Osteoblast (primary cell): ENCODE measurements around the gene EIF4A3. TPM values are rescaled to one million over a fixed set of nuclear protein-coding genes. Genes with fewer than 3 reads are reported as not detected.

Experiments
- DNase-seq: peaks from one replicate; pipeline ENCODE4 v3.0.0; 2011; ENCODE audit warnings: low spot score, mixed read lengths; ENCODE audit not compliant: insufficient read length; ENCODE audit errors: missing footprints
- H2AFZ ChIP-seq: 2 replicates; pipeline ENCODE4 v1.6.0; 2011; ENCODE audit warnings: mild to moderate bottlenecking, low read length
- H3K27ac ChIP-seq: 2 replicates; pipeline ENCODE4 v1.5.1; 2011; ENCODE audit warnings: mild to moderate bottlenecking, low read depth, low read length, moderate library complexity
- H3K27me3 ChIP-seq: 2 replicates; pipeline ENCODE4 v1.6.0; 2012; ENCODE audit warnings: mild to moderate bottlenecking, control low read depth, inconsistent platforms, low read length, moderate library complexity; ENCODE audit not compliant: insufficient read depth
- H3K36me3 ChIP-seq: 2 replicates; pipeline ENCODE4 v1.5.1; 2011; ENCODE audit warnings: mild to moderate bottlenecking, low read length, control low read depth, moderate library complexity; ENCODE audit not compliant: insufficient read depth
- H3K4me1 ChIP-seq: 2 replicates; pipeline ENCODE4 v1.5.1; 2011; ENCODE audit warnings: mild to moderate bottlenecking, low read length, control low read depth, moderate library complexity; ENCODE audit not compliant: insufficient read depth
- H3K4me2 ChIP-seq: 2 replicates; pipeline ENCODE4 v1.6.0; 2011; ENCODE audit warnings: mild to moderate bottlenecking, low read length; ENCODE audit not compliant: insufficient read depth
- H3K4me3 ChIP-seq: fragments of 200-600 bp; sonication (generic); 3 replicates; pipeline ENCODE4 v1.5.1; 2012; ENCODE audit warnings: mild to moderate bottlenecking, low read length, inconsistent platforms; ENCODE audit not compliant: insufficient read depth
- H3K79me2 ChIP-seq: 2 replicates; pipeline ENCODE4 v1.6.0; 2012; ENCODE audit warnings: mild to moderate bottlenecking, low read length, control low read depth, inconsistent platforms; ENCODE audit not compliant: insufficient read depth
- H3K9me3 ChIP-seq: 2 replicates; pipeline ENCODE4 v1.5.1; 2011; ENCODE audit warnings: low read depth, low read length, control low read depth
- H4K20me1 ChIP-seq: 2 replicates; pipeline ENCODE4 v1.6.0; 2012; ENCODE audit warnings: mild to moderate bottlenecking, low read length, control low read depth; ENCODE audit not compliant: insufficient read depth
- total RNA-seq: library from RNA; depleted of rRNA; stranded (reverse); fragments of >200 nt; gene quantifications from 2 replicates; pipeline ENCODE4 v1.2.3, GENCODE V29; 2012
- TF ChIP-seq, protein P1 (sequence below): IDR thresholded peaks from 2 replicates; pipeline ENCODE4 v1.5.1; 2011; ENCODE audit warnings: mild to moderate bottlenecking, low read depth, low read length, moderate library complexity; ENCODE audit errors: extremely low read depth

Gene EIF4A3
- total RNA-seq, 1 donor: 44.5 TPM

DNA sequence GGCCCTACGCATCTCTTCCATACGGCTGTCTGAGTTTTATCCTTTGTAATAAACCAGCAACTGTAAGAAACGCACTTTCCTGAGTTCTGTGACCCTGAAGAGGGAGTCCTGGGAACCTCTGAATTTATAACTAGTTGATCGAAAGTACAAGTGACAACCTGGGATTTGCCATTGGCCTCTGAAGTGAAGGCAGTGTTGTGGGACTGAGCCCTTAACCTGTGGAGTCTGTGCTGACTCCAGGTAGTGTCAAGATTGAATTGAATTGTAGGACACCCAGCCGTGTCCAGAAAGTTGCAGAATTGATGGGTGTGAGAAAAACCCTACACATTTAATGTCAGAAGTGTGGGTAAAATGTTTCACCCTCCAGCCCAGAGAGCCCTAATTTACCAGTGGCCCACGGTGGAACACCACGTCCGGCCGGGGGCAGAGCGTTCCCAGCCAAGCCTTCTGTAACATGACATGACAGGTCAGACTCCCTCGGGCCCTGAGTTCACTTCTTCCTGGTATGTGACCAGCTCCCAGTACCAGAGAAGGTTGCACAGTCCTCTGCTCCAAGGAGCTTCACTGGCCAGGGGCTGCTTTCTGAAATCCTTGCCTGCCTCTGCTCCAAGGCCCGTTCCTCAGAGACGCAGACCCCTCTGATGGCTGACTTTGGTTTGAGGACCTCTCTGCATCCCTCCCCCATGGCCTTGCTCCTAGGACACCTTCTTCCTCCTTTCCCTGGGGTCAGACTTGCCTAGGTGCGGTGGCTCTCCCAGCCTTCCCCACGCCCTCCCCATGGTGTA is 44.1 kb downstream of the EIF4A3 start:
- no peak overlapping the region for H2AFZ ChIP-seq
- no peaks in the 10 kb centered on the region for H3K36me3 ChIP-seq
- no peak overlapping the region for H3K27ac ChIP-seq
- DNase-seq: peak; percentile 70
- TF ChIP-seq, protein P1, sequence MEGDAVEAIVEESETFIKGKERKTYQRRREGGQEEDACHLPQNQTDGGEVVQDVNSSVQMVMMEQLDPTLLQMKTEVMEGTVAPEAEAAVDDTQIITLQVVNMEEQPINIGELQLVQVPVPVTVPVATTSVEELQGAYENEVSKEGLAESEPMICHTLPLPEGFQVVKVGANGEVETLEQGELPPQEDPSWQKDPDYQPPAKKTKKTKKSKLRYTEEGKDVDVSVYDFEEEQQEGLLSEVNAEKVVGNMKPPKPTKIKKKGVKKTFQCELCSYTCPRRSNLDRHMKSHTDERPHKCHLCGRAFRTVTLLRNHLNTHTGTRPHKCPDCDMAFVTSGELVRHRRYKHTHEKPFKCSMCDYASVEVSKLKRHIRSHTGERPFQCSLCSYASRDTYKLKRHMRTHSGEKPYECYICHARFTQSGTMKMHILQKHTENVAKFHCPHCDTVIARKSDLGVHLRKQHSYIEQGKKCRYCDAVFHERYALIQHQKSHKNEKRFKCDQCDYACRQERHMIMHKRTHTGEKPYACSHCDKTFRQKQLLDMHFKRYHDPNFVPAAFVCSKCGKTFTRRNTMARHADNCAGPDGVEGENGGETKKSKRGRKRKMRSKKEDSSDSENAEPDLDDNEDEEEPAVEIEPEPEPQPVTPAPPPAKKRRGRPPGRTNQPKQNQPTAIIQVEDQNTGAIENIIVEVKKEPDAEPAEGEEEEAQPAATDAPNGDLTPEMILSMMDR: no peak
- H3K27me3 ChIP-seq: no peaks in the 10 kb centered on the region
- H3K4me3 ChIP-seq: peak overlapping the region; percentile 95
- H3K4me1 ChIP-seq: peaks cover 13% of the 10 kb centered on the region
- H4K20me1 ChIP-seq: no peaks in the 10 kb centered on the region
- H3K4me2 ChIP-seq: peak overlapping the region; percentile 99
- H3K9me3 ChIP-seq: no peaks in the 10 kb centered on the region
- H3K79me2 ChIP-seq: peaks cover 6% of the 10 kb centered on the region

- Histone ChIP-seq H3K4me3 (peak overlapping the region; percentile 95), H3K27ac (peak overlapping the region; percentile 66), H3K9me3 (no peaks in the 10 kb centered on the region), H3K79me2 (peaks cover 6% of the 10 kb centered on the region), H2AFZ (peak overlapping the region; percentile 99), H3K27me3 (no peaks in the 10 kb centered on the region), H3K4me1 (peaks cover 13% of the 10 kb centered on the region), H4K20me1 (no peaks in the 10 kb centered on the region), H3K4me2 (peak overlapping the region; percentile 99), H3K36me3 (no peaks in the 10 kb centered on the region)
- peak; percentile 94 for DNase-seq
- TF ChIP-seq, protein P1: no peak
These were observed 44.8 kb downstream of the EIF4A3 start for GRCh38 chr17:80101946-80102663.

DNA sequence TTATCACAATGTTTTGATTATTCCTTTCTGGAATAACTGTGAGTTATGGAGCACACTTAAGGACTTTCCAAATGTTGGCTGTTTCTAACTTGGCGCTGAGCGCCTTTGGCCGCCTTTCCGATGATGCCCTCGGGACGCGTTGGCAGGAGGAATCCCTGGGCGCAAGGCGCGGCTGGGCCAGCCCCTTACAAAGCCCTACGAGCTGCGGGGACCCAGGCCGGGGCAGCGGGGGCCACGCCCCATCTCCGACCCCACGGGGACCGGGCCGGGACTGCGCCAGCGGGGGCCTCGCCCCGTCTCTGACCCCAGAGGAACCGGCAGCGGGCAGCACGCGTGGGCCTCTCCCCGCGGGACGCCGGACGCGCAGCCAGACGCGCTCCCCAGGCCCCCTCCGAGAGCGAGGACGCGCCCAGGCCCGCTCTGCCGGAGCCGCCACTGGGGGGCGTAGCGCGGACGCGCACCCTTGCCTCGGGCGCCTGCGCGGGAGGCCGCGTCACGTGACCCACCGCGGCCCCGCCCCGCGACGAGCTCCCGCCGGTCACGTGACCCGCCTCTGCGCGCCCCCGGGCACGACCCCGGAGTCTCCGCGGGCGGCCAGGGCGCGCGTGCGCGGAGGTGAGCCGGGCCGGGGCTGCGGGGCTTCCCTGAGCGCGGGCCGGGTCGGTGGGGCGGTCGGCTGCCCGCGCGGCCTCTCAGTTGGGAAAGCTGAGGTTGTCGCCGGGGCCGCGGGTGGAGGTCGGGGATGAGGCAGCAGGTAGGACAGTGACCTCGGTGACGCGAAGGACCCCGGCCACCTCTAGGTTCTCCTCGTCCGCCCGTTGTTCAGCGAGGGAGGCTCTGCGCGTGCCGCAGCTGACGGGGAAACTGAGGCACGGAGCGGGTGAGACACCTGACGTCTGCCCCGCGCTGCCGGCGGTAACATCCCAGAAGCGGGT is 45.6 kb downstream of the EIF4A3 start, which contains the start of gene GAA:
TSS of gene GAA (plus strand) at position 571 of the 935 bp plus-strand sequence. CDS start 3,006 bp downstream, outside the sequence.
- Histone ChIP-seq H3K4me3 (peak within 1 kb of the TSS; percentile 95), H3K79me2 (peaks cover 6% of the 10 kb centered on the region), H3K4me2 (peak within 1 kb of the TSS; percentile 99), H3K36me3 (no peaks in the 10 kb centered on the region), H4K20me1 (no peaks in the 10 kb centered on the region), H2AFZ (peak within 1 kb of the TSS; percentile 99), H3K27ac (peak within 1 kb of the TSS; percentile 66), H3K27me3 (no peaks in the 10 kb centered on the region), H3K9me3 (no peaks in the 10 kb centered on the region), H3K4me1 (peaks cover 13% of the 10 kb centered on the region)
- TF ChIP-seq, protein P1: peak; percentile 60
- peak; percentile 100 for DNase-seq
